A673 (cell line): Measurements from ENCODE around the gene MORN1. TPM values are rescaled to one million over a fixed set of nuclear protein-coding genes. Genes with fewer than 3 reads are reported as not detected.

Source experiments
- BruUV-seq: library from RNA; stranded (reverse); fragments of 400-500 nt; replicated peaks from 2 replicates; lab custom pipeline; 2021; lab: Mats Ljungman, UMichigan
- CTCF ChIA-PET: fragments of 300-600 bp; sonication (Branson Sonifier 250); formaldehyde crosslinking; loops from one replicate; lab custom pipeline; 2022; ENCODE audit warnings: antibody characterized with exemption; lab: Charles Lee
- POLR2A ChIA-PET: fragments of 300-600 bp; sonication (Branson Sonifier 250); formaldehyde crosslinking; loops from one replicate; lab custom pipeline; 2022; ENCODE audit warnings: antibody characterized with exemption; ENCODE audit not compliant: low non-redundant PET; lab: Charles Lee
- DNase-seq: peaks from one replicate; pipeline ENCODE4 v3.0.0-alpha.2; 2015; ENCODE audit warnings: low spot score
- H3K27ac ChIP-seq: fragments of 200-600 bp; sonication (generic); 2 replicates; pipeline ENCODE4 v1.5.1; 2016; ENCODE audit warnings: mixed run types, low read depth, mild to moderate bottlenecking, mixed read lengths, antibody characterized with exemption, low read length; ENCODE audit not compliant: poor library complexity, severe bottlenecking
- H3K27me3 ChIP-seq: fragments of 200-600 bp; sonication (generic); replicated peaks from 2 replicates; pipeline ENCODE4 v1.6.1; 2017; ENCODE audit warnings: mixed run types, low read depth, mild to moderate bottlenecking, mixed read lengths, antibody characterized with exemption, low read length; ENCODE audit not compliant: insufficient read depth, poor library complexity
- H3K36me3 ChIP-seq: fragments of 200-600 bp; sonication (generic); 2 replicates; pipeline ENCODE4 v1.6.1; 2016; ENCODE audit warnings: mixed run types, mild to moderate bottlenecking, mixed read lengths, antibody characterized with exemption, low read length; ENCODE audit not compliant: insufficient read depth, poor library complexity, severe bottlenecking
- H3K4me1 ChIP-seq: fragments of 200-600 bp; sonication (generic); 2 replicates; pipeline ENCODE4 v1.6.1; 2017; ENCODE audit warnings: mixed run types, mild to moderate bottlenecking, mixed read lengths, antibody characterized with exemption, low read length; ENCODE audit not compliant: insufficient read depth, poor library complexity, severe bottlenecking
- H3K4me3 ChIP-seq: fragments of 200-600 bp; sonication (generic); 2 replicates; pipeline ENCODE4 v1.5.1; 2016; ENCODE audit warnings: low read depth, mixed run types, mild to moderate bottlenecking, mixed read lengths, low read length; ENCODE audit not compliant: poor library complexity, severe bottlenecking
- H3K9me3 ChIP-seq: fragments of 200-600 bp; sonication (generic); 2 replicates; pipeline ENCODE4 v1.6.1; 2016; ENCODE audit warnings: mixed run types, low read depth, mild to moderate bottlenecking, mixed read lengths, antibody characterized with exemption, low read length; ENCODE audit not compliant: poor library complexity, severe bottlenecking
- EZH2 ChIP-seq: fragments of 200-600 bp; sonication (generic); IDR thresholded peaks from 2 replicates; pipeline ENCODE4 v1.6.1; 2017; ENCODE audit warnings: borderline replicate concordance, low read depth, mild to moderate bottlenecking, mixed read lengths, antibody characterized with exemption, low read length; ENCODE audit not compliant: poor library complexity, severe bottlenecking
- intact Hi-C: fragments of 100-400 bp; cut with micrococcal nuclease; formaldehyde crosslinking; loops from one replicate; pipeline ENCODE4 v1.10.0; 2022; ENCODE audit not compliant: unreplicated experiment
- total RNA-seq: library from RNA; stranded (reverse); gene quantifications from 2 replicates; pipeline ENCODE4 v1.2.3, GENCODE V29; 2021
- TF ChIP-seq, protein P1 (sequence below): fragments of 300-800, 200-600 bp; sonication (generic); conservative IDR thresholded peaks from 2 replicates; pipeline ENCODE4 v1.5.1; 2017; ENCODE audit warnings: low read depth, mild to moderate bottlenecking, antibody characterized with exemption, low read length, moderate library complexity, mixed read lengths

MORN1 gene
- total RNA-seq, 1 experiment from 2014 or later = 24.7 TPM

DNA sequence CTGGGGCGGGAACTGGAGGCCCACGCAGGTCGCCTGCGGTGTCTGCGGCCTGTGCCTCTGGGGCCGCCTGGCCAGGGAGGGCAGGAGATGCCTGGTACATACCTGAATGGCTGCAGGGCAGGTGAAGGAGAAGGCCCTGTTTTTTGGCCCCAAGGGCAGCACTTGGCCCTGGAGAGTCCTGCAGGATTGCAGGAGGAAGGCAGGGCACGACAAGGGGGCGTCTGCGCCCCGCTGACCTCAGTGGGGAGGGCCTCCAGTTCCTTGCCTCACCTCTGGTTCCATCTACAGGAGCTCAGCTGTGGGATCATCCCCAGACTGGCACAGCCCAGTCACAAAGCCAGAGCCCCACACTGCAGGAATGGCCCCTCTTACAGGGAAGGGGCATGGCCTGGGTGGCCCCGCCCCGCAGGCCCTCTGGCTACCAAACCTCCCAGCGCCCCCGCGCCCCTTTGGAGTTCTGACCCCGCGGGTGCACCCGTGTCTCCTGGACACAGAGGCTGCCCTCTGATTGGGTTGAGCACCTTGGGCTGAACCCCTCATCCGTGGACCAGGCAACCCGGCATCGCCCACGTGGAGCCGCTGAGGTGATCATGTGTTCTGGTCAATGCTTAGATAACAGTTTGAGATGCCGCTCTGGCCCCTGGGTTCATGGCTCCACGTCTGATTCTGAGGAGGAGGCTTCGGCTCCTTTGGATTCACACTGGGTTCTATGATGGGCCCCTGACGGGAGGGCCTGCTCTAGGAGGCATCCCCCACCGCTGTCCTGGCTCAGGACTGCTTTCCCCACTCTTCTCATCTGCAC is 22.3 kb upstream of the MORN1 start:
- POLR2A ChIA-PET = no interaction called here
- H3K27ac ChIP-seq = peak overlapping the region; percentile 89
- no peaks in the 10 kb centered on the region for H3K9me3 ChIP-seq
- H3K27me3 ChIP-seq = peaks cover 36% of the 10 kb centered on the region
- H3K4me1 ChIP-seq = peaks cover 16% of the 10 kb centered on the region
- no peak for DNase-seq
- TF ChIP-seq EZH2 = no peak
- TF ChIP-seq, protein P1, sequence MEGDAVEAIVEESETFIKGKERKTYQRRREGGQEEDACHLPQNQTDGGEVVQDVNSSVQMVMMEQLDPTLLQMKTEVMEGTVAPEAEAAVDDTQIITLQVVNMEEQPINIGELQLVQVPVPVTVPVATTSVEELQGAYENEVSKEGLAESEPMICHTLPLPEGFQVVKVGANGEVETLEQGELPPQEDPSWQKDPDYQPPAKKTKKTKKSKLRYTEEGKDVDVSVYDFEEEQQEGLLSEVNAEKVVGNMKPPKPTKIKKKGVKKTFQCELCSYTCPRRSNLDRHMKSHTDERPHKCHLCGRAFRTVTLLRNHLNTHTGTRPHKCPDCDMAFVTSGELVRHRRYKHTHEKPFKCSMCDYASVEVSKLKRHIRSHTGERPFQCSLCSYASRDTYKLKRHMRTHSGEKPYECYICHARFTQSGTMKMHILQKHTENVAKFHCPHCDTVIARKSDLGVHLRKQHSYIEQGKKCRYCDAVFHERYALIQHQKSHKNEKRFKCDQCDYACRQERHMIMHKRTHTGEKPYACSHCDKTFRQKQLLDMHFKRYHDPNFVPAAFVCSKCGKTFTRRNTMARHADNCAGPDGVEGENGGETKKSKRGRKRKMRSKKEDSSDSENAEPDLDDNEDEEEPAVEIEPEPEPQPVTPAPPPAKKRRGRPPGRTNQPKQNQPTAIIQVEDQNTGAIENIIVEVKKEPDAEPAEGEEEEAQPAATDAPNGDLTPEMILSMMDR = no peak
- peak overlapping the region; percentile 99 for H3K4me3 ChIP-seq
- CTCF ChIA-PET = interaction anchor here (0.6 kb wide), 3 partner anchors 18 to 1011 kb away, joined by 3 to 6 read pairs (median 6); no protein-coding TSS in a partner anchor
- no TSS peak for BruUV-seq
- H3K36me3 ChIP-seq = no peaks in the 10 kb centered on the region
- intact Hi-C loops = loop anchor here (1.0 kb wide), 3 partner anchors 135 to 1011 kb away; no protein-coding TSS in a partner anchor

DNA sequence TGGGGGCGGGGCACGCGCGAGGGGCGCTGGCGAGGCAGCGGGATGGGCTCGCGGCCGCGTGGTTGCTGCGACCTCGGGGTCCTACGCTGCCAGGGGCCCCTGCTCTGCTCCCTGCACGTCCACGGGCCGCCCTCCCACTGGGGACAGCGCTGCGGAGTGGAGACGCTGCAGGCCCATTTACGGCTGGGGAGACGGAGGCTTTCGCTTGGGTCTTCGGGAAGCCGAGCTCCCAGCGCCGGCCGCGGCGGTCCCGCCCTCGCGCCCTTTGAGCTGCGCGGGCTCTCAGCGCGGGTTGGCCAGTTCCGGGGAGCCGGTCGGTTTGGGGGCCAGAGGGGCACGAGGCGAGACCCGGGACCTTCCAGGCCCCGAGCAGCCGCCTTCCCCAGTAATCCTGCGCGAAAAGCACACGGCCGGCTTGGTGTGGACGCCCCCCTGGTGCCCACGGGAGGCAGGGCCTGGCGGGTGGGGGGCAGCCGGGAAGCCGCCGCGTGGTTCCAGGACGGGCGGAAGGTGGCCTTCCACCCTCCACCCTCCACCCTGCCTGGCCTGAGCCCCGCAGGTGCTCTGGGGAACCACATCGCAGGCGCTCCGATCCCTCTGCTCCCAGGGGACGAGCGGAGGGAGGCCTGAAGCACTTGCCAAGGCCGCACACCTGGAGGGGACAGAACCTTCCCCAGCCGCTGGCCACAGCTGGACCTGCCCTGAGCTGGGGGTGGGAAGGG is 21.6 kb upstream of the MORN1 start:
- Histone ChIP-seq H3K36me3 (peaks cover 3% of the 10 kb centered on the region), H3K27me3 (peaks cover 28% of the 10 kb centered on the region), H3K4me1 (peaks cover 16% of the 10 kb centered on the region), H3K9me3 (no peaks in the 10 kb centered on the region), H3K4me3 (peak overlapping the region; percentile 99), H3K27ac (peak overlapping the region; percentile 89)
- BruUV-seq = no TSS peak
- POLR2A ChIA-PET = no interaction called here
- no peak for TF ChIP-seq EZH2
- TF ChIP-seq, protein P1 = no peak
- CTCF ChIA-PET = interaction anchor here (0.6 kb wide), 1 partner anchor 1012 kb away, joined by 6 read pairs; no protein-coding TSS in a partner anchor
- intact Hi-C loops = no loop called here
- DNase-seq = no peak

DNA sequence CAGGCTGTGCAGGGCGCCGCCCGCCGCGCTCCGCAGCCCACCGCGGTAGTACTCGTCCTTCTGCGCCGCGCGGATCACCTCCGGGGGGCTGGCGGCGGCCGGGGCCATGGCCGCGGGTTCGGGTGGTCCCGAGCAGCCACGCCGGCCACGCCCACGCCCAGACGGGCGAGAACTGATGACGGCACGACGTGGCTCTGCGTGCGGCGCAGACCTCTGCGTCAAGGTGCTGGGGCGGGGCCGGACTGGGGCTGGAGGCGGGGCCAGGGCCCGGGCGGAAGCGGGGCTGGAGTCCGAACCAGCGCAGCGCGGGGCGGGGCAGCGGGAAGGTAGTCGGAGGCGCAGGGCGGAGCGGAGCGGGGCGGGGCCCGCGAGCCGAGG is 21.0 kb upstream of the MORN1 start, which contains the start of gene PEX10:
Gene PEX10 (minus strand): TSS at position 170 of the 378 bp plus-strand sequence. CDS start 62 bp downstream, at position 108.
- Histone ChIP-seq H3K4me3 (peak within 1 kb of the TSS; percentile 99), H3K4me1 (peaks cover 16% of the 10 kb centered on the region), H3K36me3 (peaks cover 3% of the 10 kb centered on the region), H3K9me3 (no peaks in the 10 kb centered on the region), H3K27ac (peak within 1 kb of the TSS; percentile 89), H3K27me3 (peaks cover 22% of the 10 kb centered on the region)
- intact Hi-C loops = no loop called here
- TF ChIP-seq, protein P1 = no peak
- no peak for TF ChIP-seq EZH2
- CTCF ChIA-PET = no interaction called here
- DNase-seq = peak; percentile 98
- POLR2A ChIA-PET = no interaction called here
- no TSS peak for BruUV-seq
